Stimulated activated CD8-positive, alpha-beta memory T cell treated with anti-CD3 and anti-CD28 coated beads, Interleukin-2, amount 100 ng/mL, for 1 hour (primary cell): Measurements from ENCODE around the gene MYO18B.
"Not testable (repeated sequence)": the region's sequence is repeated elsewhere in the genome, so short reads cannot be mapped to it uniquely, and the experiment has no call there.

ENCODE experiments used
- DNase-seq, 2 donors: peaks; one replicate each; pipeline ENCODE4 v3.0.0-alpha.2; 2020; ENCODE audit warnings: low read depth in 2 of 2

The MYO18B gene

GRCh38 chr22:25942115-25942855, 200.3 kb downstream of the MYO18B start:
- DNase-seq: no peak

GRCh38 chr22:25942856-25943411, 200.9 kb downstream of the MYO18B start:
- no peak for DNase-seq

GRCh38 chr22:25950111-25950510, 208.1 kb downstream of the MYO18B start:
- DNase-seq: no peak

- no peak for DNase-seq
Observed at GRCh38 chr22:25953276-25953675, 211.3 kb downstream of the MYO18B start.

- no peak for DNase-seq
Observed at GRCh38 chr22:25953919-25954318, 211.9 kb downstream of the MYO18B start.

GRCh38 chr22:25955323-25955722, 213.3 kb downstream of the MYO18B start:
- DNase-seq: no peak

GRCh38 chr22:25956801-25957200, 214.8 kb downstream of the MYO18B start:
- no peak for DNase-seq

GRCh38 chr22:25959818-25960774, 218.1 kb downstream of the MYO18B start:
- DNase-seq: no peak

- DNase-seq: no peak
Observed at GRCh38 chr22:25961699-25962098, 219.7 kb downstream of the MYO18B start.

- DNase-seq: no peak
Observed at GRCh38 chr22:25962711-25963110, 220.7 kb downstream of the MYO18B start.

- DNase-seq: no peak
Observed at GRCh38 chr22:25964961-25965730, 223.2 kb downstream of the MYO18B start.

GRCh38 chr22:25966448-25966913, 224.5 kb downstream of the MYO18B start:
- no peak for DNase-seq

GRCh38 chr22:25969286-25969685, 227.3 kb downstream of the MYO18B start:
- no peak for DNase-seq

- DNase-seq: no peak
Observed at GRCh38 chr22:25969901-25970300, 227.9 kb downstream of the MYO18B start.

- no peak for DNase-seq
Observed at GRCh38 chr22:25970374-25970911, 228.5 kb downstream of the MYO18B start.

GRCh38 chr22:25970999-25971811, 229.2 kb downstream of the MYO18B start:
- DNase-seq: no peak

- DNase-seq: no peak
Observed at GRCh38 chr22:25972397-25972796, 230.4 kb downstream of the MYO18B start.

- no peak for DNase-seq
Observed at GRCh38 chr22:25976356-25976755, 234.4 kb downstream of the MYO18B start.

GRCh38 chr22:25979968-25980367, 238.0 kb downstream of the MYO18B start:
- DNase-seq: no peak

GRCh38 chr22:25984911-25985310, 242.9 kb downstream of the MYO18B start:
- DNase-seq: not testable (repeated sequence)
